Nephron (organoid): Measurements from ENCODE around the gene CNKSR3.

ENCODE experiments used
- H3K27ac Mint-ChIP-seq, 3 experiments: 2 replicates each; pipeline ENCODE4 v1.8.0; 2020; ENCODE audit warnings: mixed read lengths in 3 of 3, mild to moderate bottlenecking in 2 of 3, moderate library complexity in 1 of 3
- H3K27me3 Mint-ChIP-seq: 2 replicates; pipeline ENCODE4 v1.8.0; 2021; ENCODE audit warnings: low read depth, mild to moderate bottlenecking, moderate library complexity, mixed read lengths
- H3K36me3 Mint-ChIP-seq: 2 replicates; pipeline ENCODE4 v1.8.0; 2020; ENCODE audit warnings: low read depth, mixed read lengths
- H3K4me1 Mint-ChIP-seq: 2 replicates; pipeline ENCODE4 v1.8.0; 2020; ENCODE audit warnings: mixed read lengths
- H3K4me3 Mint-ChIP-seq, 3 experiments: 2 replicates each; pipeline ENCODE4 v1.8.0; 2020; ENCODE audit warnings: mild to moderate bottlenecking in 3 of 3, mixed read lengths in 3 of 3, moderate library complexity in 2 of 3
- H3K9me3 Mint-ChIP-seq: 2 replicates; pipeline ENCODE4 v1.8.0; 2020; ENCODE audit warnings: mixed read lengths
- TF ChIP-seq, protein P1 (sequence below), 3 experiments: fragments of 200-600 bp; sonication (generic); IDR thresholded peaks; one replicate each; pipeline ENCODE4 v1.5.0; 2021; ENCODE audit warnings: antibody characterized with exemption in 3 of 3; ENCODE audit not compliant: unreplicated experiment in 3 of 3

The CNKSR3 gene

DNA sequence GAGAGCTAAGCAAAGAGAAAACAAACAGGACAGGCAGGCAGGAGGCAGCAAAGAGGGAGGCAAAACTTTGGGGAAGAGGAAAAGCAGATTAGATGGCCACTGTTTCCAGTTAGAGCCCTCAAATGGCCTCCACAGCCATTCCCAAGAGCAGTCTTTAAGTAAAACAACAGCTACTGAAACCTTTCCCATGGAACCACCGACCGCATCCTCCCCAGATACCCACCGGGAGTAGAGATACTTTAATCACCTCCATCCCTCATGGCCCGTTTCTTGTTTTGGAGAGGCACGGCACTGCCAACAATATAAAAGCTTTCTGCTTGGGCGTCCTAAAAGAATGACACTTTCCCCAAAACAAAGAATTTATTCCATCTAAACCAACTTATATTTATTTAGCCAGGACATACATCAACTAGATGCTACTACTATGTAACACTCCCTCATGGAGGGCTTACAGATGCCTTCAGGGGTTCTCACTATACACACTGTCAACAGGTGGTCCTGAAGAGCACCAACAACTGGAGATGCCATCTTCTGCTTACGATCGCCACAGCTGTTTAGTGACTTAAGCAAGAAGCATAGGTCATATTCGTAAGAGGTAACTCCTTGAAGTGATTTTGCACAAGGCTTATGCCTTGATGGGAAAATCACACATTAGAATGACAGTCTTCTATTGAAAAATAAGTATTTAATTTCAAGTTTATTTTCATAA is 43.4 kb downstream of the CNKSR3 start:
- peak overlapping the region; percentile 11 to 69 (median 68) for H3K27ac Mint-ChIP-seq
- H3K9me3 Mint-ChIP-seq, result peaks cover 5% of the 10 kb centered on the region
- TF ChIP-seq, protein P1, sequence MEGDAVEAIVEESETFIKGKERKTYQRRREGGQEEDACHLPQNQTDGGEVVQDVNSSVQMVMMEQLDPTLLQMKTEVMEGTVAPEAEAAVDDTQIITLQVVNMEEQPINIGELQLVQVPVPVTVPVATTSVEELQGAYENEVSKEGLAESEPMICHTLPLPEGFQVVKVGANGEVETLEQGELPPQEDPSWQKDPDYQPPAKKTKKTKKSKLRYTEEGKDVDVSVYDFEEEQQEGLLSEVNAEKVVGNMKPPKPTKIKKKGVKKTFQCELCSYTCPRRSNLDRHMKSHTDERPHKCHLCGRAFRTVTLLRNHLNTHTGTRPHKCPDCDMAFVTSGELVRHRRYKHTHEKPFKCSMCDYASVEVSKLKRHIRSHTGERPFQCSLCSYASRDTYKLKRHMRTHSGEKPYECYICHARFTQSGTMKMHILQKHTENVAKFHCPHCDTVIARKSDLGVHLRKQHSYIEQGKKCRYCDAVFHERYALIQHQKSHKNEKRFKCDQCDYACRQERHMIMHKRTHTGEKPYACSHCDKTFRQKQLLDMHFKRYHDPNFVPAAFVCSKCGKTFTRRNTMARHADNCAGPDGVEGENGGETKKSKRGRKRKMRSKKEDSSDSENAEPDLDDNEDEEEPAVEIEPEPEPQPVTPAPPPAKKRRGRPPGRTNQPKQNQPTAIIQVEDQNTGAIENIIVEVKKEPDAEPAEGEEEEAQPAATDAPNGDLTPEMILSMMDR (IDR thresholded peaks at IDR 0.05; ENCODE audit: unreplicated experiment in 3 of 3), result no peak
- peaks cover 24% of the 10 kb centered on the region for H3K36me3 Mint-ChIP-seq
- no peak overlapping the region for H3K4me3 Mint-ChIP-seq
- H3K27me3 Mint-ChIP-seq, result no peaks in the 10 kb centered on the region
- H3K4me1 Mint-ChIP-seq, result peaks cover 49% of the 10 kb centered on the region

DNA sequence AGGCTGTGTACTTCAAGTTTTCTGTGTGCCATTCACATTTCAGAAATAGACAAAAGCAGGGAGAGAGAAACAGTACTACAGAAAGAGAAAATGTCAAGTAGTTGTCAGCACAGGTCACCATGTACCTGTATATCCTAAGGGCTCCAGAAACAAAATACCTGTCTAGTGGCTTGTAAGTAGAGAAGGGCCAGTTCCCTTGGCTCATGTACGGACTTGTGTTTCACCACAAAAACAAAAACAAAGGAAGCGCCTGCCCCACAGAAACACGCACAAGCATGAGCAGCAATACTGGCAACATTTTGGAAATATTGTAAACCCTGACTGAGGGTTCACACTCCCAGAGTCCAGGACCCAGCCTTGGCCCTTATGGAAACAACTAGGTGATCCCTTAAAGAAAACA is 44.3 kb downstream of the CNKSR3 start:
- Mint-ChIP-seq H3K36me3 (peaks cover 18% of the 10 kb centered on the region), H3K27ac (peak overlapping the region; percentile 3 to 39 (median 11)), H3K27me3 (no peaks in the 10 kb centered on the region), H3K9me3 (peaks cover 5% of the 10 kb centered on the region), H3K4me1 (peaks cover 42% of the 10 kb centered on the region), H3K4me3 (no peak overlapping the region)
- TF ChIP-seq, protein P1 (IDR thresholded peaks at IDR 0.05; ENCODE audit: unreplicated experiment in 3 of 3), result no peak

DNA sequence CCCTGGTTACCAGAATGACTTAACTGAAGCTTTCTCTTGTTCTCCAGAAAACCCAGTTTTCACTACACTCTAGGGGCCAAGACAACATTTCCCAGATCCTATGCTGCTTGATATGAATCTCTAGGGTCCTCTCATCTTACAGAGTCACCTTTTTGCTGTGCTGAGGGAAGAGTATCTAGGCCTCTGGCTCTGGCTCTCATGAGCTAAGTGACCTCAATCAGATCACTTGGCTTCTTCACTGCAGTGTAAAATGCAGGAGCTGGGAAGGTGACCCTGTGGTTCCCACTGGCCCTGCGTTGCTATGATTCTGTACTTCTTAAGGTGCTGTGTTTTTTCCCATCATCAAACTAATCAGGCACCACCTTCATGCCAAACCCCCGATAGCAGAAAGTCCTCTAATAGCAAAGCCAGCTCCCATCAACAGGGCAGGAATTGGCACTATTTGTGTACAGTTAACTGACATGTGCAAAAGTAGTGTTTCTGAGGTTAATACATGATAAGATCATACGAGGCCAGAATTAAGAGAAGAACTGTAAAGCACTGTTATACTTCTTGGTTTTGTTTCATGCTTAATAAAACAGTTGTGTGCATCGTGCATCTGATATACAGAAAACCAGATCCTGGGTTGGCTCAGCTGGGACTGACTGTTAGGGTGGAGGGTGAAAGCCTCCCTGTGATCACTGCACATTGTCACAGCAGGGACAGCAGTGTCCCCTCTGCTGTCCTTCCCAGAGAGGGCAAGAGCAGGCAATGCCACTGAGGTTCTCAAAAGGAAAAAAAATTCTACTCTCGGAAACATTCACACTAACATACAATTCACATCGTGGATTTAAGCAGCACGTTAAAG is 46.7 kb downstream of the CNKSR3 start:
- peaks cover 8% of the 10 kb centered on the region for H3K36me3 Mint-ChIP-seq
- H3K9me3 Mint-ChIP-seq, result no peaks in the 10 kb centered on the region
- peaks cover 59% of the 10 kb centered on the region for H3K4me1 Mint-ChIP-seq
- H3K4me3 Mint-ChIP-seq, result no peak overlapping the region
- TF ChIP-seq, protein P1 (IDR thresholded peaks at IDR 0.05; ENCODE audit: unreplicated experiment in 3 of 3), result no peak
- H3K27ac Mint-ChIP-seq, result peak overlapping the region; percentile 44 to 72 (median 68)
- H3K27me3 Mint-ChIP-seq, result no peaks in the 10 kb centered on the region

DNA sequence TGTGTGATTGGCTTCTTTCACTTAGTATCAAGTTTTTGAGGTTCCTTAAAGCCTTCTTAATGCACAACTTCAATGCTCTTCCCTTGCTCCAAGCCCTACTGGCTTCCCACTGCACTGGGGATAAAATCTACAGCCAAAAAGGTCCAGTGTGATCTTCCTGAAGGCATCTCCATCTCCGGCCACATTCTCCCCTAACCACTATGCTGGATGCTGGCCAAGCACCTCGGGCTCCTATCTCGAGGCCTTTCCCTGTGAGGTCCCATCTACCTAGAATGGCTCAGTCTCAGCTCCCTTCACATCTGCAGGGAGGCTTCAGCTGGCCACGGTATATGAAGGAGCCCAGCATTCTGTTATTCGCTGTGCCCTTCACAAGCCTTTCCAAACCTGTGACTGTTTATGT is 48.1 kb downstream of the CNKSR3 start:
- peak overlapping the region; percentile 17 to 66 (median 18) for H3K27ac Mint-ChIP-seq
- H3K4me1 Mint-ChIP-seq, result peaks cover 66% of the 10 kb centered on the region
- H3K27me3 Mint-ChIP-seq, result no peaks in the 10 kb centered on the region
- H3K36me3 Mint-ChIP-seq, result peaks cover 12% of the 10 kb centered on the region
- H3K9me3 Mint-ChIP-seq, result no peaks in the 10 kb centered on the region
- TF ChIP-seq, protein P1 (IDR thresholded peaks at IDR 0.05; ENCODE audit: unreplicated experiment in 3 of 3), result no peak
- H3K4me3 Mint-ChIP-seq, result no peak overlapping the region

DNA sequence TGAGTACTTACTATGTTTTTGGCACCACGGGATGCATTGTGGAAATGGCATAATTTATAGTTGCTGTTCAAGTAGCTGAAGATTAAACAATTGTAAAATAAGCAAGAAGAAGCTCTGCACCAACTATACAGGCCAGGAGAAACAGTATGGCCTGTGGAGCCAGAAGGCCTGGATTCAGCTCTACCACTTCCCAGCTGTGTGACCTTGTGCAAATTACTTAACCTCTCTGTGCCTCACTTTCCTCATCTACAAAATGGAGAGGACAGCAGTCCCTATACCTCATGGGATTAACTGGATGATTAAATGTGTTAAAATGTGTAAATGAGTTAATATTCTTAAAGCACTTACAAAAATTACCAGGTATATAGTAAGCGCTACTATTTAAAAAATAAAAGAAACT is 49.1 kb downstream of the CNKSR3 start:
- Mint-ChIP-seq H3K9me3 (no peaks in the 10 kb centered on the region), H3K27ac (no peak overlapping the region), H3K4me1 (peaks cover 66% of the 10 kb centered on the region), H3K27me3 (no peaks in the 10 kb centered on the region), H3K36me3 (peaks cover 9% of the 10 kb centered on the region), H3K4me3 (no peak overlapping the region)
- TF ChIP-seq, protein P1 (IDR thresholded peaks at IDR 0.05; ENCODE audit: unreplicated experiment in 3 of 3), result no peak
